Cardiac fibroblast (primary cell): Measurements from ENCODE around the gene PLPPR3.

Experiments
- DNase-seq, 2 donors: peaks; one replicate each; pipeline versions ENCODE4 v3.0.0 to v3.0.0-alpha.2; 2010; ENCODE audit warnings: low read depth in 2 of 2
- H3K4me3 ChIP-seq, 2 donors: replicated peaks in 1 of 2; 1 replicate in 1 of 2; 2 replicates in 1 of 2; pipeline ENCODE4 v1.5.1; 2011; ENCODE audit warnings: low read depth in 2 of 2, low read length in 2 of 2, mild to moderate bottlenecking in 2 of 2, moderate library complexity in 1 of 2
- CTCF ChIP-seq: IDR thresholded peaks from one replicate; pipeline ENCODE4 v1.5.1; 2011; ENCODE audit warnings: low read depth, mild to moderate bottlenecking, low read length, inconsistent platforms

The PLPPR3 gene

GRCh38 chr19:821825-822503, at the start of gene PLPPR3:
Gene PLPPR3, minus strand, starts transcription at chr19:821955. Its CDS starts 396 bp downstream, at chr19:821559.
- no peak for DNase-seq
- TF ChIP-seq CTCF: no peak
- H3K4me3 ChIP-seq: peak within 1 kb of the TSS; percentile 26 to 27

- no peak for TF ChIP-seq CTCF
- H3K4me3 ChIP-seq: no peak overlapping the region
- DNase-seq: no peak
These were observed 49.2 kb upstream of the PLPPR3 start for GRCh38 chr19:870963-871401.

- TF ChIP-seq CTCF: no peak
- DNase-seq: no peak
These were observed 48.6 kb upstream of the PLPPR3 start for GRCh38 chr19:870314-870713.

GRCh38 chr19:869245-870177, 47.8 kb upstream of the PLPPR3 start:
- TF ChIP-seq CTCF: no peak
- DNase-seq: peak; percentile 91 to 96
- H3K4me3 ChIP-seq: no peak overlapping the region

More at GRCh38 chr19:870314-870713, 48.6 kb upstream of the PLPPR3 start:
- no peak overlapping the region for H3K4me3 ChIP-seq

GRCh38 chr19:868458-869244, 46.9 kb upstream of the PLPPR3 start:
- no peak overlapping the region for H3K4me3 ChIP-seq
- no peak for TF ChIP-seq CTCF
- DNase-seq: no peak

GRCh38 chr19:867855-868457, 46.2 kb upstream of the PLPPR3 start:
- no peak overlapping the region for H3K4me3 ChIP-seq
- TF ChIP-seq CTCF: no peak
- DNase-seq: no peak
